ENCODE measurements around the gene FITM1.

FITM1 gene

DNA sequence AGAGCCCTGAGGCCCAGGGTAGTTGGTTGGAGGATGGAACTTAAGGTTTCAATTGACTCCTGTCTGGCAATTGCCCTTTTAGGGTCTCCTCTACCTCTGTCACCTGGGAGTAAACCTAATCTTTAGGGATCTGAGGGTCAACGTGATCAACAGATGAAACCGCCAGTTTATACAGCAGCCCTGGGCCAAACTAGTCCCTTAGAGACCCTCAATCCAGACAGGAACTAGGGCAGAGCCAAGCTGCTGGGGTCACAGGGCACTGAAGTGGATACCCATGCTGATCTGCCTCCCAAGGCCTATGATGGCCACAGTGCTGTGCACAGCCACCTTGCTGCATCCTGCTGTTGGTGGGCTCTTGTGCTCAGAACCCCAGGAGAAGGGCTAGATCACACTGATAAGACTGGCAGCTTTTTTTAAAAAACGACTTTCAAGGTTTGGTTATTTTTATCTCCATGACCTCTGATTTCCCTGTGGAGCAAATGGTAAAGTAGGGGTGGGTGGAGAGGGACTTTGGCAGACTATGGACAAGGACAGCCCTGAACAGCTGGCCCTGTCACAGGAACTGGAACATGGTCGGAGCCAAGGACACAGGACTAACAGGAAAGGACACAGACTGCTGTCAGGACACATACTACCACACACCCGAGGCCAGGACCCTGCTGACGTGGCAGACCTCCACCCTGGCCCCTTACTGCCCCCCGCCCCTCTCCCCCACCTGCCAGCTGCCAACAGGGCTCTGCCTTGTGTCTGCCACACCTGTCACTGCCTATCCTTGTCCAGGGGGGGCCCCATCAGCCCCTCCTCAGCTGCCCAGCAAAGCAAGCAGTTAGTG, 474 bp downstream of the FITM1 start:
- TF ChIP-seq, protein P1, sequence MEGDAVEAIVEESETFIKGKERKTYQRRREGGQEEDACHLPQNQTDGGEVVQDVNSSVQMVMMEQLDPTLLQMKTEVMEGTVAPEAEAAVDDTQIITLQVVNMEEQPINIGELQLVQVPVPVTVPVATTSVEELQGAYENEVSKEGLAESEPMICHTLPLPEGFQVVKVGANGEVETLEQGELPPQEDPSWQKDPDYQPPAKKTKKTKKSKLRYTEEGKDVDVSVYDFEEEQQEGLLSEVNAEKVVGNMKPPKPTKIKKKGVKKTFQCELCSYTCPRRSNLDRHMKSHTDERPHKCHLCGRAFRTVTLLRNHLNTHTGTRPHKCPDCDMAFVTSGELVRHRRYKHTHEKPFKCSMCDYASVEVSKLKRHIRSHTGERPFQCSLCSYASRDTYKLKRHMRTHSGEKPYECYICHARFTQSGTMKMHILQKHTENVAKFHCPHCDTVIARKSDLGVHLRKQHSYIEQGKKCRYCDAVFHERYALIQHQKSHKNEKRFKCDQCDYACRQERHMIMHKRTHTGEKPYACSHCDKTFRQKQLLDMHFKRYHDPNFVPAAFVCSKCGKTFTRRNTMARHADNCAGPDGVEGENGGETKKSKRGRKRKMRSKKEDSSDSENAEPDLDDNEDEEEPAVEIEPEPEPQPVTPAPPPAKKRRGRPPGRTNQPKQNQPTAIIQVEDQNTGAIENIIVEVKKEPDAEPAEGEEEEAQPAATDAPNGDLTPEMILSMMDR (conservative IDR thresholded peaks at IDR 0.05; ENCODE audit: low read depth, low read length) = no peak

DNA sequence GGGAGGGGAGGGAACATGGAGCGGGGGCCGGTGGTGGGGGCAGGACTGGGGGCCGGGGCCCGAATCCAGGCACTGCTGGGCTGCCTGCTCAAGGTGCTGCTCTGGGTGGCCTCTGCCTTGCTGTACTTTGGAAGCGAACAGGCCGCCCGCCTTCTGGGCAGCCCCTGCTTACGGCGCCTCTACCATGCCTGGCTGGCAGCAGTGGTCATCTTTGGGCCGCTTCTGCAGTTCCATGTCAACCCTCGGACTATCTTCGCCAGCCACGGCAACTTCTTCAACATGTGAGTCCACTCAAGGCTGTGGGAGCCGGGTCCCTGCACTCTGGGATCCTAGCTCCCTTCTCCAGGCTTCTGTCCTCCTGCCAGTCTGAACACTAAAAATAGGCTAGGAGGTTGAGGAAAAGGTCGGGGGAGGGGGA, 1.1 kb downstream of the FITM1 start:
- TF ChIP-seq, protein P1 (conservative IDR thresholded peaks at IDR 0.05; ENCODE audit: low read depth, low read length) = no peak
- H3K4me3 ChIP-seq (ENCODE audit: low read length) = no peak overlapping the region
- no peak for DNase-seq (ENCODE audit: low read depth)

More for the DNA sequence above, 474 bp downstream of the FITM1 start:
- H3K4me3 ChIP-seq (ENCODE audit: low read length) = no peak overlapping the region
- DNase-seq (ENCODE audit: low read depth) = no peak

DNA sequence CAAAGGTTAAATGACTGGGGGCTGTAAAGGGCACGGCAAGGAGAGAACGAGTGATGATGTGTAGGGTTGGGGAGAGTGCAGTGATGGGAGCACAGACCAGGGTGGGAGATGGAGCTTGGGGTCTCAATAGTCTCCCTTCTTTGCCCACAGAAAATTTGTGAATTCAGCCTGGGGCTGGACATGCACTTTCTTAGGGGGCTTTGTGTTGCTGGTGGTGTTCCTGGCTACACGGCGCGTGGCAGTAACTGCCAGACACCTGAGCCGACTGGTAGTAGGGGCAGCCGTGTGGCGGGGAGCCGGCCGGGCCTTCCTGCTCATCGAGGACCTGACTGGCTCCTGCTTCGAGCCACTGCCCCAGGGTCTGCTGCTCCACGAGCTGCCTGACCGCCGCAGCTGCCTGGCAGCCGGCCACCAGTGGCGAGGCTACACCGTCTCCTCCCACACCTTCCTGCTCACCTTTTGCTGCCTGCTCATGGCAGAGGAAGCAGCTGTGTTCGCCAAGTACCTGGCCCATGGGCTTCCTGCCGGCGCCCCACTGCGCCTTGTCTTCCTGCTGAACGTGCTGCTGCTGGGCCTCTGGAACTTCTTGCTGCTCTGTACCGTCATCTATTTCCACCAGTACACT, 1.7 kb downstream of the FITM1 start:
- no peak overlapping the region for H3K4me3 ChIP-seq (ENCODE audit: low read length)
- DNase-seq (ENCODE audit: low read depth) = no peak
- TF ChIP-seq, protein P1 (conservative IDR thresholded peaks at IDR 0.05; ENCODE audit: low read depth, low read length) = no peak

DNA sequence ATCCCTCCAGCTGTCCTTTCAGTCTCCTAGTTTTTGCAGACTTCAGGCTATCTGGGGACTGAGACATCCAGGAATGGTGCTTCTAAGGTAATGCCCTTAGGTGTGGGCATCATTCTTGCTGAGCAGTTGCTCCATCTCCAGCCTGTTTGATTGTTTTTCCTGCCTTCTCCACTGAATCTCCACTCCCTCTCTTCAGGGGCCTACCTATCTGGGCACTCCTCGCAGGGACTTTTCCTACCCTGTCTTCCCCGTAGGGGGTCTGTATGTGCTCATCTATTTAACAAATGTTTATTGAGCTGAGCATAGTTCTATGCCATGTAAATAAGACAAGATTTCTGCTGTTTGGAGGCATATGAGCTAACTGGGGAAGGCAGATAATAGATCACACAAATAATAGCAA, 2.5 kb downstream of the FITM1 start:
- DNase-seq (ENCODE audit: low read depth) = no peak

DNA sequence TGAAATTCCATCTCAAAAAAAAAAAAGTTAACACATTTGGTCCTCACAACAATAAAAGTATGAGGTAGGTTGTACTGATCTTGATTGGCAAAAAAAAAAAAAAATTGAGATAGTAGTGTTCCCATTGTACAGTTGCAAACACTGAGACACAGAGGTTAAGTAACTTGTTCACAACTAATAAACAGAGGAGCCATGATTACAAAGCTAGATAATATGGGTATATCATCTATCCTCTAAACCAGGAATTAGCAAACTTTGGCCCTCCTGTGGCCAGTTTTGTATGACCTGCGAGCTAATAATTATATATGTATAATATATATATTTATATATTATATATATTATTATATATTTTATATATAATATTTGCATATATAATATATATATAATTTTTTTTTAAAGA, 3.3 kb downstream of the FITM1 start:
- DNase-seq (ENCODE audit: low read depth) = no peak
- no peak overlapping the region for H3K4me3 ChIP-seq (ENCODE audit: low read length)
- TF ChIP-seq, protein P1 (conservative IDR thresholded peaks at IDR 0.05; ENCODE audit: low read depth, low read length) = no peak

More for the DNA sequence above, 2.5 kb downstream of the FITM1 start:
- H3K4me3 ChIP-seq (ENCODE audit: low read length) = no peak overlapping the region
- TF ChIP-seq, protein P1 (conservative IDR thresholded peaks at IDR 0.05; ENCODE audit: low read depth, low read length) = no peak

DNA sequence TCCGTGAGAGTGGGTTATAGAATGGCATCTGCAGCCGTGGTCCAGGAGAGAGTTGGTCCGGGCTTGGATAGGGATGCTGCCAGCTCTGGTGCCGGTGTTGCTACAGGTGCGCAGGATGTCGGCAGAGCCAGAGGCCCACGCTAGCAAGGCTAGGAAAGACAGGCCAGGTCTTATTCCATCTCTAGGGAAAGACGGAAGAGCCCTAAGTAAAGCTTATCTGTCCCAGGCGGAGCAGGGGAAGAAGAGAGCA, 5.0 kb downstream of the FITM1 start:
- TF ChIP-seq, protein P1 (conservative IDR thresholded peaks at IDR 0.05; ENCODE audit: low read depth, low read length) = no peak
- peak overlapping the region; percentile 75 for H3K4me3 ChIP-seq (ENCODE audit: low read length)
- no peak for DNase-seq (ENCODE audit: low read depth)
